HG02623 (cell line): ENCODE results near the gene CTTN.

Experiments
- ATAC-seq: cut with Tn5 transposase; IDR thresholded peaks from one replicate; pipeline ENCODE4 v1.9.1; 2021; ENCODE audit warnings: moderate library complexity; ENCODE audit not compliant: unreplicated experiment

The CTTN gene

DNA sequence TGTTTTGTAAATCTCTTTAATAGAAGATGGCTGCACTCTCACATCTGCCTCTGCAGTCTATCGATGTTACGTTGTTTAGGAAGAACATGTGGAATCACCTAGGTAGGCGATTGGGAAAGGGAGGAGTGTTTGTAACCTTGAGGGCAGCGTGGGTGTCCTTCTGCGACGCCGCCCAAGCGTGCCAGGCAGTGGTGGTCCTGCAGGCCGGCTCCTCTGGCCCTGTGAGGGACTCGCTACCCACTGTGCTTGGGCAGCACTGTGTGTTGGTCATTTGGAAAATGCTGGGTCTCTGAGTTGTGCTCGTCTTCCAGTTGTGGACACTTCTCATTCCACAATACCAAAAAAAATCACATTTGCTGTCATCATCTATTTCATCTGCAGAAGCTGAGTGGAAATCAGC is 29.1 kb downstream of the CTTN start:
- no peak for ATAC-seq

- ATAC-seq, result no peak
Observed at GRCh38 chr11:70428701-70429427, 30.5 kb downstream of the CTTN start.

DNA sequence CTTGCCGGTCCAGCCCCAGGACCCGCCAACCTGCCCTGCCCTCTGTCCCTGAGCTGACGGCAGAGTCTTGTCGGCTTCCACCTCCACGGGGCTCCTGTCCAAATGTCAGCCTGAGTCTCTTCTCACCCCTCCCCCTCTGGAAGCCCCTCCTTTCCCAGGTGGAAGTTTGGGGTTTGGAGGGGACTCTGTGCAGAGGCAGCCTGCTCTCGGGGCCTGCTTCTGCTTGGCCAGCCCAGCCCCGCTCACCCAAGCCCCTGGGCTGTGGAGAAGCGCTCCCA is 31.0 kb downstream of the CTTN start:
- ATAC-seq, result no peak

DNA sequence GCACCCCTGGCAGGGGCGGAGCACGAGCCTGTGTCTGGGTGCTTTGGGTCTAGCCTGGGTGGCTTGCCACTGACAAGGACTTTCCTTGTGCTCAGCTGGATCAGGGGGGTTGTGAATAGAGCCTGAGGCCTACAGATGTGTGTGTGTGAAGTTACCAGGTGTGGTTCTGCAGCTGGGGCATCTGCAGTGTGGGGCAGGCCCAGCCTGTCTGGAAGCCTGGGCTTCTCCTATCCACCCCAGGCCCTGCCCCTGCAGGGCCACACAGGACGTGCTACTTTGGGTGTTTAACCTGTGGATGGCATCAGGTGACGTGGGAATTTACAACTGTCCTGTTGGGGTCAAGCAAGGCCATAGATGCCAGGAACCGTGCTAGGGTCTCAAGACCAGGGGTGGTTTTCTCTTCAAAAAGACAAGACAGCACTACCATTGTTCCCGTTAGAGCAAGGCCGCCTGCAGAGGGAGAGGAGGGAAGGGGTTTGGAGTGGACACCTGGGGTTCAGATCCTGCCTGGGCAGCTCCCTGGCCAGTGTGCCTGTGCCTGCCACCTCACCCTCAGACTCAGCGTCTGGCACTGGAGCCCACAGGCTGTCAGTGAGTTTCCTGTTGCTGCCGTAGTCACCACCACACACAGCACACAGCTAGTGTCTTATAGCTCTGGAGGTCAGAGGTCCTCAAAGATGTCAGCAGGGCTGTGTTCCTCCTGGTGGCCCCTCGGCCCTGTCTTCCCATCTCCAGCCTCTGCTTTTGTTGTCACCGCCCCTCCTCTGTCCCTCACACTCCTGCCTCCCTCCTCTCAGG is 31.6 kb downstream of the CTTN start:
- no peak for ATAC-seq

DNA sequence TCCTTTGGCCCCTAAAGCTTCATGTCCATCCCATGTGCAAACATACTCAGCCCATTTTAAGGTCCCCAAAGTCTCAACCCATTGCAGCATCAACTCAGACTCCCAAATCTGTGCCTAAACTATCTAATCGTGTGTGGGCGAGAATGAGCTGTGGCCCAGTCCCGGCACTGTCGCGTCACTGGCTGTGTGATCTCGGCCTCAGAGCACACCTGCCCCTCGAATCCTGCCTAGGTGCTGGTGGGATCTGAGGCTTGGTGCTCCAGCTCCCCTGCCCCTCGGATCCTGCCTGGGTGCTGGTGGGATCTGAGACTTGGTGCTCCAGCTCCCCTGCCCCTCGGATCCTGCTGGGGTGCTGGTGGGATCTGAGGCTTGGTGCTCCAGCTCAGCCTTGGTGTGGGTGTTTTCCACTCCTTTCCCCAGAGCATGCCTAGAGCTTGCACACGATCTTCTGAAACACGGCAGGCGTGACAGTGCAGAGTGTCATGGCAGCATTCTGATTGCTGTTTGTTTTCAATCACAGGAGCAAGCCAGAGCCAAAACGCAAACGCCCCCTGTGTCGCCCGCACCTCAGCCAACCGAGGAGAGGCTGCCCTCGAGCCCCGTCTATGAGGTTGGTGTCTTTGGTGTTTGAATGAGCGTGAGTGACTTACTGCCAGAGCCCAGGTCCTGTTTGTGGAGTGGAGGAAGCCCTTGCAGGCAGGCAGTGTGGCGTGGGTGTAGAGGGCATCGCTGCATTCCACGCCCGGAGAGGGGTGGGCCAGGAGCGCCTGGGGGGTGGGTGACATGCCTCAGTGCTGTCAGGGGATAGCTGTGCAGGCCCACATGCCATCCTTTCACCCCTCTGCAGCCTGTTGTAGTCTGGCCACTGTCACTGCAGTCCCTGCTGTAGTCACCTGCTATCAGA is 32.6 kb downstream of the CTTN start:
- no peak for ATAC-seq

DNA sequence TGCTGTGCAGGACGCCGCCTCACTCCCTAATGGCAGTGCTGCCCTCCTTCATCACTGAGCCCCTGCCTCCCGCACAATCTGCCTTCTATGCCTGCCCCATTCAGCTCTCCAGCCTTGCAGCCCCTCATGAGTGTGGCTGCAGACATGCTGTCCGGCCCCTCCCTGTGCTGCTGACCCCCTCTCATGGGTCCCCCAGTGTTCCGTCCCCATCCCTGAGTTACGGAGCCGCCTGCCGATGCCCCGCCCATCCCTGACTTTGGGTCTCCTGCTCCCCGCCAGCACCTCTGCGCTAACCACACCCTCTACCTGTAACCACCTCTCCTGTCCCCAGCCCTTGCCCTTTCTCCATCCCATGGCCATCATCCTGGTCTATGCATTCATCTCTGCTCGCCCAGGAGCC is 33.3 kb downstream of the CTTN start:
- ATAC-seq, result no peak

DNA sequence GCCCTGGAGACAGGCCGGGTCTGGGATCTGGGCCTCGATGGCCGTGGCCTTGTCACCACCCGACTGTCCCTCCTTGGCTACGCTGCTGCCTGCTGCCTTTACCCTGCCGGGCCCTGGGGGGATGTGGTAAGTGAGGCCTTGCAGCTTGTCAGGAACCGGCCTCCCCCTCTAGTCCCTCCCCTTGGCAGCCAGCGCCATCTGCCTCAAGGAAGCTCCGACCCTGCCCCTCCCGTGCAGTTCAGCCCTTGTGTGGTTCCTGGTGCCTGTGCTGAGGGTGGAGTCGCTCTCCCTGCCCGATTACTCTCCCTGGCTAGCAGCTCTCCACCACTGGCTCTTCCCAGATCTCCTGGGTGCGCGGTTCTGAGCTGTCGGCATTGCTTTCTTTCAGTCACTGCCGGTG is 33.7 kb downstream of the CTTN start:
- ATAC-seq, result no peak

- ATAC-seq, result no peak
Observed at GRCh38 chr11:70432580-70432979, 34.3 kb downstream of the CTTN start.

- no peak for ATAC-seq
Observed at GRCh38 chr11:70433038-70433437, 34.7 kb downstream of the CTTN start.

DNA sequence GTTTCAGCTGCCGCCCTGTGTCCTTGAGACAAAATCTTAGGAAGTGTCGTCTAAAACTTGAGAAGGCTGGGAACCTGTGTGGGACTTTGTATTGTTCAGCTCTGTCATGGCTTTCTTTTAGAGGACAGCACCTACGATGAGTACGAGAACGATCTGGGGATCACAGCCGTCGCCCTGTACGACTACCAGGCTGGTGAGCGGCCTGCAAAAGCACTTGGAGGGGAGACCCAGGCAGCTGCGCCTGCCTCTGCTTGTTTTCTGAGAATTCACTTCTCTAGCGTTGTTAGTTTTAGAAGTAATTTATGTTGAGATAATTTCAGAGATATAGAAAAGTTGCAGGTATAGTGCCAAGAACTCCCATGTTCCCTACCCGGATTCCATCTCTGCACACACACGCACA is 35.2 kb downstream of the CTTN start:
- ATAC-seq, result no peak

- no peak for ATAC-seq
Observed at GRCh38 chr11:70433966-70434812, 35.9 kb downstream of the CTTN start.

- ATAC-seq, result no peak
Observed at GRCh38 chr11:70434813-70435278, 36.5 kb downstream of the CTTN start.

- no peak for ATAC-seq
Observed at GRCh38 chr11:70435361-70435760, 37.0 kb downstream of the CTTN start.

- no peak for ATAC-seq
Observed at GRCh38 chr11:70435765-70436500, 37.6 kb downstream of the CTTN start.

DNA sequence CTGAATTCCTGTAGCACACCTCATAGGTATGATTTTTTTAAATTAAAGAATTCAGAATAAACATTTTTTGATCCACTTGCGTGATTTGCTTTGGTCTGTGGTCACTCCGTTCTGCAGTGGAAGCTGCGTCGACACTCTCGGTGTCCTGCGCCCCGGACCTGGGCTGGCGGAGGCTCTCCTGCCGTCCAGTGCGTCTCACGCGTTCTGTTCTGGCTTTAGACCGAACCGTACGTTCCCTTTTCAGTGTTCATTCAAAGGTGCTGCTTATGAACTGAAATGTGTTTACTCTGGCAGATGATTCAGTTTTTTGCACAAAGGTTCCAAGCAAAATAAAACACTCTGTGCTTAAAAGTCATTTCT is 38.2 kb downstream of the CTTN start:
- ATAC-seq, result no peak

GRCh38 chr11:70437111-70437784 is 38.9 kb downstream of the CTTN start:
- ATAC-seq, result no peak

GRCh38 chr11:70440206-70440605 is 41.9 kb downstream of the CTTN start:
- ATAC-seq, result no peak

GRCh38 chr11:70443773-70444030 is 45.4 kb downstream of the CTTN start:
- no peak for ATAC-seq

- ATAC-seq, result no peak
Observed at GRCh38 chr11:70445091-70445490, 46.8 kb downstream of the CTTN start.

- no peak for ATAC-seq
Observed at GRCh38 chr11:70445605-70446004, 47.3 kb downstream of the CTTN start.
